DMS 273 (cell line): ENCODE results near the gene NIFK.

Experiments used
- DNase-seq: peaks from one replicate; lab custom pipeline; 2025; ENCODE audit not compliant: unreplicated experiment; lab: John Stamatoyannopoulos, UW

NIFK gene

GRCh38 chr2:121736462-121737336 lies at the start of gene NIFK:
Gene NIFK, minus strand, starts transcription at chr2:121736875. Its CDS starts 25 bp downstream, at chr2:121736850.
- peak; percentile 99 for DNase-seq

GRCh38 chr2:121783180-121783579 lies 46.5 kb upstream of the NIFK start:
- DNase-seq = no peak

- DNase-seq = peak; percentile 37
Observed at GRCh38 chr2:121778741-121779487, 42.2 kb upstream of the NIFK start.

- DNase-seq = peak; percentile 35
Observed at GRCh38 chr2:121777699-121778058, 41.0 kb upstream of the NIFK start.

GRCh38 chr2:121776885-121777698 lies 40.4 kb upstream of the NIFK start:
- DNase-seq = peak; percentile 80

GRCh38 chr2:121776361-121776760 lies 39.7 kb upstream of the NIFK start:
- DNase-seq = no peak

- no peak for DNase-seq
Observed at GRCh38 chr2:121774235-121774634, 37.6 kb upstream of the NIFK start.

GRCh38 chr2:121771976-121772742 lies 35.5 kb upstream of the NIFK start:
- DNase-seq = peak; percentile 92

- no peak for DNase-seq
Observed at GRCh38 chr2:121768143-121768755, 31.6 kb upstream of the NIFK start.

GRCh38 chr2:121766624-121767023 lies 29.9 kb upstream of the NIFK start:
- DNase-seq = no peak

- DNase-seq = no peak
Observed at GRCh38 chr2:121764681-121765228, 28.1 kb upstream of the NIFK start.

- peak; percentile 99 for DNase-seq
Observed at GRCh38 chr2:121755237-121756111, 18.8 kb upstream of the NIFK start, which contains the start of gene TSN. Gene TSN, plus strand, starts transcription at chr2:121755651. Its CDS starts 129 bp downstream, at chr2:121755780.

GRCh38 chr2:121754851-121755236 lies 18.2 kb upstream of the NIFK start:
- DNase-seq = no peak

GRCh38 chr2:121748202-121748601 lies 11.5 kb upstream of the NIFK start:
- DNase-seq = no peak

- no peak for DNase-seq
Observed at GRCh38 chr2:121746071-121746578, 9.4 kb upstream of the NIFK start.

GRCh38 chr2:121741450-121741849 lies 4.8 kb upstream of the NIFK start:
- DNase-seq = no peak

- no peak for DNase-seq
Observed at GRCh38 chr2:121740973-121741372, 4.3 kb upstream of the NIFK start.

GRCh38 chr2:121736140-121736461 lies 574 bp downstream of the NIFK start:
- no peak for DNase-seq
